T-helper 22 cell (primary cell): ENCODE data around the gene SLC6A2.

Experiments
- DNase-seq: peaks from one replicate; pipeline ENCODE4 v3.0.0-alpha.2; 2020; ENCODE audit warnings: low read depth

SLC6A2 gene

GRCh38 chr16:55672471-55672870 lies 16.7 kb downstream of the SLC6A2 start:
- DNase-seq = no peak

GRCh38 chr16:55678161-55678821 lies 22.5 kb downstream of the SLC6A2 start:
- no peak for DNase-seq

- no peak for DNase-seq
Observed at GRCh38 chr16:55682086-55682485, 26.3 kb downstream of the SLC6A2 start.

GRCh38 chr16:55685973-55686372 lies 30.2 kb downstream of the SLC6A2 start:
- DNase-seq = no peak

GRCh38 chr16:55686671-55687070 lies 30.9 kb downstream of the SLC6A2 start:
- DNase-seq = no peak

- no peak for DNase-seq
Observed at GRCh38 chr16:55687802-55688201, 32.0 kb downstream of the SLC6A2 start.

GRCh38 chr16:55690841-55691240 lies 35.1 kb downstream of the SLC6A2 start:
- DNase-seq = no peak

GRCh38 chr16:55691771-55692170 lies 36.0 kb downstream of the SLC6A2 start:
- no peak for DNase-seq

GRCh38 chr16:55695595-55695994 lies 39.8 kb downstream of the SLC6A2 start:
- DNase-seq = no peak

GRCh38 chr16:55697867-55698266 lies 42.1 kb downstream of the SLC6A2 start:
- DNase-seq = no peak

GRCh38 chr16:55698331-55698730 lies 42.5 kb downstream of the SLC6A2 start:
- DNase-seq = no peak

GRCh38 chr16:55698946-55699345 lies 43.2 kb downstream of the SLC6A2 start:
- no peak for DNase-seq

- no peak for DNase-seq
Observed at GRCh38 chr16:55699616-55700015, 43.8 kb downstream of the SLC6A2 start.

- DNase-seq = no peak
Observed at GRCh38 chr16:55700067-55700466, 44.3 kb downstream of the SLC6A2 start.

GRCh38 chr16:55700961-55701360 lies 45.2 kb downstream of the SLC6A2 start:
- DNase-seq = no peak

- no peak for DNase-seq
Observed at GRCh38 chr16:55701442-55702319, 45.9 kb downstream of the SLC6A2 start.

- no peak for DNase-seq
Observed at GRCh38 chr16:55703003-55704001, 47.5 kb downstream of the SLC6A2 start.

GRCh38 chr16:55706739-55707384 lies 51.1 kb downstream of the SLC6A2 start:
- no peak for DNase-seq

GRCh38 chr16:55709801-55710200 lies 54.0 kb downstream of the SLC6A2 start:
- DNase-seq = no peak

- no peak for DNase-seq
Observed at GRCh38 chr16:55710466-55710865, 54.7 kb downstream of the SLC6A2 start.

GRCh38 chr16:55711959-55712876 lies 56.4 kb downstream of the SLC6A2 start:
- DNase-seq = peak; percentile 13
